GM19043 (cell line): Measurements from ENCODE around the gene WFDC12.

Experiments used
- ATAC-seq: cut with Tn5 transposase; IDR thresholded peaks from one replicate; pipeline ENCODE4 v1.9.1; 2021; ENCODE audit warnings: low read depth; ENCODE audit not compliant: unreplicated experiment

WFDC12 gene

GRCh38 chr20:45094201-45094600 lies 30.1 kb downstream of the WFDC12 start:
- no peak for ATAC-seq

GRCh38 chr20:45092898-45093297 lies 31.4 kb downstream of the WFDC12 start:
- no peak for ATAC-seq

- ATAC-seq: no peak
Measured at GRCh38 chr20:45091366-45091765, 32.9 kb downstream of the WFDC12 start.

- no peak for ATAC-seq
Measured at GRCh38 chr20:45090481-45090880, 33.8 kb downstream of the WFDC12 start.

GRCh38 chr20:45088247-45088646 lies 36.0 kb downstream of the WFDC12 start:
- ATAC-seq: no peak

- ATAC-seq: no peak
Measured at GRCh38 chr20:45087814-45088213, 36.5 kb downstream of the WFDC12 start.

- no peak for ATAC-seq
Measured at GRCh38 chr20:45087097-45087790, 37.0 kb downstream of the WFDC12 start.

- no peak for ATAC-seq
Measured at GRCh38 chr20:45085867-45086266, 38.4 kb downstream of the WFDC12 start.

GRCh38 chr20:45085289-45085688 lies 39.0 kb downstream of the WFDC12 start:
- no peak for ATAC-seq

- no peak for ATAC-seq
Measured at GRCh38 chr20:45083127-45083526, 41.1 kb downstream of the WFDC12 start.

- no peak for ATAC-seq
Measured at GRCh38 chr20:45082468-45082867, 41.8 kb downstream of the WFDC12 start.

- ATAC-seq: no peak
Measured at GRCh38 chr20:45080867-45081624, 43.2 kb downstream of the WFDC12 start.

GRCh38 chr20:45077559-45077958 lies 46.7 kb downstream of the WFDC12 start:
- no peak for ATAC-seq
